Loucy (cell line): ENCODE results near the gene TFB1M.
A peak's percentile ranks its signal among the peaks of the same experiment; 100 is the strongest.
"Not testable (repeated sequence)": the region's sequence is repeated elsewhere in the genome, so short reads cannot be mapped to it uniquely, and the experiment has no call there.

Source experiments
- H2AFZ ChIP-seq: fragments of 200-600 bp; sonication (generic); 2 replicates; pipeline ENCODE4 v1.6.0; 2016; ENCODE audit warnings: antibody characterized with exemption, mild to moderate bottlenecking, low read length, moderate library complexity
- H3F3A ChIP-seq: fragments of 200-600 bp; 2 replicates; pipeline ENCODE4 v1.6.0; 2016; ENCODE audit warnings: antibody characterized with exemption, low read depth, mild to moderate bottlenecking
- H3K27me3 ChIP-seq: fragments of 200-600 bp; sonication (generic); 2 replicates; pipeline ENCODE4 v1.6.1; 2014; ENCODE audit warnings: low read length, mild to moderate bottlenecking; ENCODE audit not compliant: insufficient read depth, poor library complexity, severe bottlenecking
- H3K36me3 ChIP-seq: fragments of 200-600 bp; sonication (generic); 2 replicates; pipeline ENCODE4 v1.6.1; 2016; ENCODE audit warnings: low read length; ENCODE audit not compliant: insufficient read depth
- H3K4me1 ChIP-seq: fragments of 200-600 bp; sonication (generic); 2 replicates; pipeline ENCODE4 v1.5.1; 2014; ENCODE audit warnings: low read length, mild to moderate bottlenecking; ENCODE audit not compliant: insufficient read depth, poor library complexity, severe bottlenecking
- H3K4me2 ChIP-seq: fragments of 200-600 bp; sonication (generic); 2 replicates; pipeline ENCODE4 v1.6.0; 2014; ENCODE audit warnings: antibody characterized with exemption, low read length, low read depth, mild to moderate bottlenecking; ENCODE audit not compliant: poor library complexity, severe bottlenecking
- H3K4me3 ChIP-seq: fragments of 200-600 bp; sonication (generic); 2 replicates; pipeline ENCODE4 v1.5.1; 2014; ENCODE audit warnings: low read length, mild to moderate bottlenecking, mixed read lengths; ENCODE audit not compliant: poor library complexity, severe bottlenecking
- H3K79me2 ChIP-seq: fragments of 200-600 bp; sonication (generic); 2 replicates; pipeline ENCODE4 v1.6.1; 2014; ENCODE audit warnings: low read length; ENCODE audit not compliant: insufficient read depth
- H3K9ac ChIP-seq: fragments of 200-600 bp; sonication (generic); 2 replicates; pipeline ENCODE4 v1.6.0; 2014; ENCODE audit warnings: mild to moderate bottlenecking, low read depth, low read length, moderate library complexity; ENCODE audit not compliant: poor library complexity, severe bottlenecking
- H3K9me2 ChIP-seq: fragments of 200-600 bp; sonication (generic); replicated peaks from 2 replicates; pipeline ENCODE4 v1.6.1; 2016; ENCODE audit warnings: low read depth, low read length, mixed read lengths
- H3K9me3 ChIP-seq: fragments of 200-600 bp; sonication (generic); 2 replicates; pipeline ENCODE4 v1.6.1; 2014; ENCODE audit warnings: mild to moderate bottlenecking, antibody characterized with exemption, low read length, low read depth; ENCODE audit not compliant: insufficient read depth
- H4K20me1 ChIP-seq: fragments of 200-600 bp; sonication (generic); 2 replicates; pipeline ENCODE4 v1.6.0; 2014; ENCODE audit warnings: antibody characterized with exemption, low read length, mild to moderate bottlenecking; ENCODE audit not compliant: insufficient read depth, poor library complexity, severe bottlenecking
- CTCF ChIP-seq: fragments of 200-600 bp; sonication (generic); conservative IDR thresholded peaks from 2 replicates; pipeline ENCODE4 v1.5.1; 2014; ENCODE audit warnings: mild to moderate bottlenecking, antibody characterized with exemption, low read length
- EZH2phosphoT487 ChIP-seq: fragments of 200-600 bp; IDR thresholded peaks from 2 replicates; pipeline ENCODE4 v1.6.1; 2018; ENCODE audit warnings: antibody characterized with exemption, mild to moderate bottlenecking, moderate library complexity, borderline replicate concordance

TFB1M gene

GRCh38 chr6:155314092-155314772 is at the start of gene TFB1M:
Gene TFB1M, minus strand, starts transcription at chr6:155314484. Its CDS starts 56 bp downstream, at chr6:155314428.
- H3K4me1 ChIP-seq, result peaks cover 35% of the 10 kb centered on the region
- no peaks in the 10 kb centered on the region for H3K9me2 ChIP-seq
- H2AFZ ChIP-seq, result peak within 1 kb of the TSS; percentile 88
- no peaks in the 10 kb centered on the region for H3K9me3 ChIP-seq
- H3K4me2 ChIP-seq, result peak within 1 kb of the TSS; percentile 95
- no peaks in the 10 kb centered on the region for H4K20me1 ChIP-seq
- peak within 1 kb of the TSS; percentile 87 for H3K9ac ChIP-seq
- H3K27me3 ChIP-seq, result no peaks in the 10 kb centered on the region
- no peaks in the 10 kb centered on the region for H3K36me3 ChIP-seq
- H3K79me2 ChIP-seq, result peaks cover 20% of the 10 kb centered on the region
- peak within 1 kb of the TSS; percentile 77 for H3K4me3 ChIP-seq
- no peaks in the 10 kb centered on the region; the same call in 1 of the 2 replicates for H3F3A ChIP-seq
- no peak for TF ChIP-seq EZH2phosphoT487
- TF ChIP-seq CTCF, result no peak

- not testable (repeated sequence) for H3F3A ChIP-seq, H3K9ac ChIP-seq, H4K20me1 ChIP-seq, H2AFZ ChIP-seq, H3K4me1 ChIP-seq, H3K4me3 ChIP-seq, H3K9me3 ChIP-seq, H3K9me2 ChIP-seq, H3K27me3 ChIP-seq, H3K79me2 ChIP-seq, H3K36me3 ChIP-seq
- peak overlapping the region; percentile 43 for H3K4me2 ChIP-seq
Observed at GRCh38 chr6:155364021-155364420, 49.7 kb upstream of the TFB1M start.

- H3K4me3 ChIP-seq, H3K27me3 ChIP-seq, H3K4me1 ChIP-seq, H3K9me2 ChIP-seq, H3K79me2 ChIP-seq, H3K9me3 ChIP-seq, H3F3A ChIP-seq, H3K36me3 ChIP-seq, H3K9ac ChIP-seq, H2AFZ ChIP-seq, H4K20me1 ChIP-seq, H3K4me2 ChIP-seq: not testable (repeated sequence)
Observed at GRCh38 chr6:155362968-155363632, 48.8 kb upstream of the TFB1M start.

- no peaks in the 10 kb centered on the region for H3K9me2 ChIP-seq
- no peaks in the 10 kb centered on the region for H4K20me1 ChIP-seq
- no peak overlapping the region for H3K9ac ChIP-seq
- H3K79me2 ChIP-seq, result no peaks in the 10 kb centered on the region
- peaks cover 8% of the 10 kb centered on the region; the same call in 1 of the 2 replicates for H3K9me3 ChIP-seq
- H2AFZ ChIP-seq, result no peak overlapping the region
- H3K4me2 ChIP-seq, result no peak overlapping the region
- no peak overlapping the region for H3K4me3 ChIP-seq
- no peaks in the 10 kb centered on the region for H3K4me1 ChIP-seq
- TF ChIP-seq CTCF (no peak), EZH2phosphoT487 (no peak)
- no peaks in the 10 kb centered on the region for H3F3A ChIP-seq
- H3K36me3 ChIP-seq, result no peaks in the 10 kb centered on the region
- H3K27me3 ChIP-seq, result no peaks in the 10 kb centered on the region
Observed at GRCh38 chr6:155354167-155354566, 39.9 kb upstream of the TFB1M start.
